Spleen (tissue), 7 donors: ENCODE measurements around the gene CCNJ.

ENCODE experiments used
- POLR2AphosphoS5 ChIP-seq, 3 donors: sonication (generic); formaldehyde crosslinking; IDR thresholded peaks; one replicate each; pipeline ENCODE4 v1.5.1; 2017; ENCODE audit warnings: antibody characterized with exemption in 3 of 3
- TF ChIP-seq, protein P1 (sequence below), 11 experiments: fragments of 200-600 bp in 7 of 11; fragments of 450-650 bp in 4 of 11; sonication (generic) in 4 of 11; IDR thresholded peaks in 8 of 11; conservative IDR thresholded peaks in 3 of 11; 1 replicate in 7 of 11; 2 replicates in 4 of 11; pipeline versions ENCODE4 v1.4.0 to v1.8.0; 2016 to 2021; ENCODE audit warnings: antibody characterized with exemption in 11 of 11, inconsistent platforms in 4 of 11, mild to moderate bottlenecking in 1 of 11
- donor health status: DM: no; HTN: no; CAD: no; lungs with moderate emphysema.
- donor health status: DM: no; HTN: no; CAD: no.
- donor health status: DM: no; HTN: no; CAD: no.

DNA sequence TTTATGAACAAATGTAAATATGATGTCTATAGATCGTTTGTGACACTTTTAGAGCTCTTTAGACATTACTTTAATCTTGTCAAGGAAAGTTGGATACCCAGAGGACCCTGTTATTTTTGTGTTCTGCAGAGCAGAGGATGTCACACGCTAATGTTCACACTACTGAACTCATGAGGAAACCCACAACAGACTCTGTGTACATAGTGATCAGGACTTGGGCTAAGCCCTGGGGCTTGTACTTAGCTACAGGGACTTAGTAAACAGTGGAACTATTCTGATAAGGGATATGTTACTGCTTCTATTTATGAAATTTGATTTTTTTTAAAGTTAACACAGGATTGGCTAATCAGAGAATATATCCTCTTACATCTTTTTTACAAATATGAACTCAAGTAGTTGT, 50.6 kb downstream of the CCNJ start:
- TF ChIP-seq, protein P1, sequence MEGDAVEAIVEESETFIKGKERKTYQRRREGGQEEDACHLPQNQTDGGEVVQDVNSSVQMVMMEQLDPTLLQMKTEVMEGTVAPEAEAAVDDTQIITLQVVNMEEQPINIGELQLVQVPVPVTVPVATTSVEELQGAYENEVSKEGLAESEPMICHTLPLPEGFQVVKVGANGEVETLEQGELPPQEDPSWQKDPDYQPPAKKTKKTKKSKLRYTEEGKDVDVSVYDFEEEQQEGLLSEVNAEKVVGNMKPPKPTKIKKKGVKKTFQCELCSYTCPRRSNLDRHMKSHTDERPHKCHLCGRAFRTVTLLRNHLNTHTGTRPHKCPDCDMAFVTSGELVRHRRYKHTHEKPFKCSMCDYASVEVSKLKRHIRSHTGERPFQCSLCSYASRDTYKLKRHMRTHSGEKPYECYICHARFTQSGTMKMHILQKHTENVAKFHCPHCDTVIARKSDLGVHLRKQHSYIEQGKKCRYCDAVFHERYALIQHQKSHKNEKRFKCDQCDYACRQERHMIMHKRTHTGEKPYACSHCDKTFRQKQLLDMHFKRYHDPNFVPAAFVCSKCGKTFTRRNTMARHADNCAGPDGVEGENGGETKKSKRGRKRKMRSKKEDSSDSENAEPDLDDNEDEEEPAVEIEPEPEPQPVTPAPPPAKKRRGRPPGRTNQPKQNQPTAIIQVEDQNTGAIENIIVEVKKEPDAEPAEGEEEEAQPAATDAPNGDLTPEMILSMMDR (IDR thresholded peaks at IDR 0.05 in 8 of 11, conservative IDR thresholded peaks at IDR 0.05 in 3 of 11): no peak
- no peak for TF ChIP-seq POLR2AphosphoS5 (IDR thresholded peaks at IDR 0.05)
